ENCODE data around the gene PAM.

The PAM gene

GRCh38 chr5:102986074-102986473 is 231.0 kb downstream of the PAM start:
- no peaks in the 10 kb centered on the region for H3K27me3 ChIP-seq (ENCODE audit: insufficient read depth, poor library complexity, severe bottlenecking)
- DNase-seq (ENCODE audit: low read depth in 1 of 2, low spot score in 1 of 2), result no peak
- no peak overlapping the region for H3K4me3 ChIP-seq (replicated peaks; ENCODE audit: insufficient read depth, low read length)
- no peak overlapping the region for H3K27ac ChIP-seq (replicated peaks)
- TF ChIP-seq SPI1 (IDR thresholded peaks at IDR 0.05; ENCODE audit: borderline replicate concordance, low read depth) (peak; percentile 83), POLR2AphosphoS5 (IDR thresholded peaks at IDR 0.05; ENCODE audit: low read depth) (no peak)

- TF ChIP-seq POLR2AphosphoS5 (IDR thresholded peaks at IDR 0.05; ENCODE audit: low read depth), result no peak
- no peak for TF ChIP-seq REST (IDR thresholded peaks at IDR 0.05; ENCODE audit: insufficient replicate concordance, low read depth)
- TF ChIP-seq CTCF (IDR thresholded peaks at IDR 0.05; ENCODE audit: insufficient read depth, low read length), result no peak
- TF ChIP-seq GABPA (IDR thresholded peaks at IDR 0.05; ENCODE audit: low read depth), result no peak
- TF ChIP-seq SPI1 (IDR thresholded peaks at IDR 0.05; ENCODE audit: borderline replicate concordance, low read depth), result no peak
- no peak for DNase-seq (ENCODE audit: low read depth in 1 of 2, low spot score in 1 of 2)
- Histone ChIP-seq H3K27ac (replicated peaks) (no peak overlapping the region), H3K27me3 (ENCODE audit: insufficient read depth, poor library complexity, severe bottlenecking) (no peaks in the 10 kb centered on the region), H3K4me3 (replicated peaks; ENCODE audit: insufficient read depth, low read length) (no peak overlapping the region)
Observed at GRCh38 chr5:102988459-102988858, 233.4 kb downstream of the PAM start.

DNA sequence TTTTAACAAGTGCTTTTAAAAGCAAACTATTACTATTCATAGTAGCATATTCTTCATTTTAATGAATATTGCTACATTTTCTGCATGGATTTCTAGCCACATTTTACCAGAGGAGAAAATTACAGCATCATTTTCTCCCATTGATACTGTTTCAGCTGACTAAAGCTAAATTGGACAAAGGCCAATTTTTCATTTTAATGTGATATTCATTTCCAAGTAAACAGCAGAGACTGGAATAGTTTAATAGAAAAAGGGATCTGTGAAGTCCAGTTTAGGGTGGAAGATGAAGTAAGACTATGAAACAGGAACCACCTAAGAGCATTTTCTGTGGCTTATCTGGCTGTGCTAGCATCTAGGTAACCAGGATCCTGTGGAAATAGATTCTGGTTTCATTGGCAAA is 236.7 kb downstream of the PAM start:
- TF ChIP-seq GABPA (IDR thresholded peaks at IDR 0.05; ENCODE audit: low read depth), result no peak
- TF ChIP-seq SPI1 (IDR thresholded peaks at IDR 0.05; ENCODE audit: borderline replicate concordance, low read depth), result no peak
- no peak for TF ChIP-seq CTCF (IDR thresholded peaks at IDR 0.05; ENCODE audit: insufficient read depth, low read length)
- TF ChIP-seq REST (IDR thresholded peaks at IDR 0.05; ENCODE audit: insufficient replicate concordance, low read depth), result no peak
- Histone ChIP-seq H3K27me3 (ENCODE audit: insufficient read depth, poor library complexity, severe bottlenecking) (no peaks in the 10 kb centered on the region), H3K4me3 (replicated peaks; ENCODE audit: insufficient read depth, low read length) (no peak overlapping the region), H3K27ac (replicated peaks) (no peak overlapping the region)
- no peak for DNase-seq (ENCODE audit: low read depth in 1 of 2, low spot score in 1 of 2)

- Histone ChIP-seq H3K27ac (replicated peaks) (no peak overlapping the region), H3K4me3 (replicated peaks; ENCODE audit: insufficient read depth, low read length) (no peak overlapping the region), H3K27me3 (ENCODE audit: insufficient read depth, poor library complexity, severe bottlenecking) (no peaks in the 10 kb centered on the region)
- TF ChIP-seq REST (IDR thresholded peaks at IDR 0.05; ENCODE audit: insufficient replicate concordance, low read depth) (no peak), GABPA (IDR thresholded peaks at IDR 0.05; ENCODE audit: low read depth) (no peak), CTCF (IDR thresholded peaks at IDR 0.05; ENCODE audit: insufficient read depth, low read length) (no peak), SPI1 (IDR thresholded peaks at IDR 0.05; ENCODE audit: borderline replicate concordance, low read depth) (no peak), POLR2AphosphoS5 (IDR thresholded peaks at IDR 0.05; ENCODE audit: low read depth) (no peak)
- no peak for DNase-seq (ENCODE audit: low read depth in 1 of 2, low spot score in 1 of 2)
Observed at GRCh38 chr5:102996011-102996575, 241.0 kb downstream of the PAM start.
